ENCODE data around the gene AKNA.

- TF ChIP-seq CTCF (IDR thresholded peaks at IDR 0.05) (no peak), POLR2A (IDR thresholded peaks at IDR 0.05) (no peak)
Measured at GRCh38 chr9:114414346-114414745, 26.6 kb upstream of the AKNA start.
